HepG2 (cell line): ENCODE data around the gene LAMA5. TPM values are rescaled to one million over a fixed set of nuclear protein-coding genes. Genes with fewer than 3 reads are reported as not detected.
A peak's percentile ranks its signal among the peaks of the same experiment; 100 is the strongest.

Source experiments
- ATAC-seq: fragments of 200-7000 bp; cut with Tn5 transposase; 3 replicates; pipeline ENCODE4 v1.9.1; 2020; ENCODE audit warnings: mild to moderate bottlenecking, moderate library complexity
- BruUV-seq: library from RNA; stranded (reverse); fragments of 400-500 nt; replicated peaks from 2 replicates; lab custom pipeline; 2021; lab: Mats Ljungman, UMichigan
- CTCF ChIA-PET: fragments of 300-600 bp; formaldehyde crosslinking; extraction: SDS; loops from one replicate; lab custom pipeline; 2021; ENCODE audit warnings: low total read pairs, inconsistent platforms, low intra/inter-chr PET ratio; lab: Yijun Ruan, JAX
- POLR2A ChIA-PET: fragments of 350-600 bp; sonication (Branson Sonifier 250); formaldehyde crosslinking; loops from one replicate; lab custom pipeline; 2020; ENCODE audit warnings: antibody characterized with exemption, inconsistent platforms; lab: Yijun Ruan, JAX
- DNase-seq: peaks from one replicate; pipeline ENCODE4 v3.0.0-alpha.2; 2015; ENCODE audit warnings: low spot score
- FAIRE-seq: peaks from 3 replicates; lab custom pipeline; 2011; peaks lifted over from hg19 to GRCh38; lab: Jason Lieb, UNC
- H2AFZ ChIP-seq: one replicate; pipeline ENCODE4 v1.6.1; 2011; ENCODE audit warnings: low read length, inconsistent platforms
- H3K27ac ChIP-seq: fragments of 300-600 bp; 3 replicates; pipeline ENCODE4 v1.8.0; 2011; ENCODE audit warnings: mixed run types, mild to moderate bottlenecking, mixed read lengths, low read length, inconsistent platforms; ENCODE audit not compliant: insufficient read depth; ENCODE audit errors: extremely low read length
- H3K27me3 ChIP-seq, 2 experiments: fragments of 200-600 bp in 1 of 2; 2 replicates in 1 of 2; 3 replicates in 1 of 2; pipeline versions ENCODE4 v1.6.0 to v1.8.0; 2011; ENCODE audit warnings: low read length in 2 of 2, mild to moderate bottlenecking in 2 of 2, moderate library complexity in 2 of 2, inconsistent platforms in 1 of 2; ENCODE audit not compliant: insufficient read depth in 2 of 2, control insufficient read depth in 1 of 2
- H3K36me3 ChIP-seq, 2 experiments: fragments of 200-600 bp in 1 of 2; replicated peaks in 1 of 2; 2 replicates in 1 of 2; 3 replicates in 1 of 2; pipeline versions ENCODE4 v1.5.1 to v1.8.0; 2011; ENCODE audit warnings: low read length in 2 of 2, inconsistent platforms in 1 of 2; ENCODE audit not compliant: insufficient read depth in 2 of 2, control insufficient read depth in 1 of 2
- H3K4me1 ChIP-seq: 2 replicates; pipeline ENCODE4 v1.5.1; 2012; ENCODE audit warnings: low read length, inconsistent platforms; ENCODE audit not compliant: insufficient read depth
- H3K4me2 ChIP-seq: 2 replicates; pipeline ENCODE4 v1.6.0; 2011; ENCODE audit warnings: low read depth, low read length, inconsistent platforms
- H3K4me3 ChIP-seq, 3 experiments: fragments of 200-600 bp in 1 of 3; sonication (generic), shearing (Covaris generic) in 1 of 3; replicated peaks in 1 of 3; 2 replicates each; pipeline ENCODE4 v1.5.1; 2011 to 2016; ENCODE audit warnings: low read length in 3 of 3, inconsistent platforms in 2 of 3, low read depth in 2 of 3, mild to moderate bottlenecking in 2 of 3, control low read depth in 1 of 3, mixed read lengths in 1 of 3; ENCODE audit not compliant: insufficient read depth in 1 of 3
- H3K79me2 ChIP-seq: one replicate; pipeline ENCODE4 v1.6.1; 2011; ENCODE audit warnings: low read length, inconsistent platforms; ENCODE audit not compliant: insufficient read depth
- H3K9ac ChIP-seq: 2 replicates; pipeline ENCODE4 v1.6.0; 2011; ENCODE audit warnings: mild to moderate bottlenecking, low read depth, low read length, inconsistent platforms; ENCODE audit not compliant: insufficient read depth
- H3K9me3 ChIP-seq: 2 replicates; pipeline ENCODE4 v1.5.1; 2012; ENCODE audit warnings: mild to moderate bottlenecking, low read length
- H4K20me1 ChIP-seq: 2 replicates; pipeline ENCODE4 v1.6.0; 2011; ENCODE audit warnings: inconsistent platforms, mild to moderate bottlenecking, low read length, moderate library complexity; ENCODE audit not compliant: insufficient read depth
- AGO2 ChIP-seq: fragments of 200-400 bp; formaldehyde crosslinking; optimal IDR thresholded peaks from 2 replicates; pipeline ENCODE3; 2017; ENCODE audit warnings: mild to moderate bottlenecking, low read depth, low read length, moderate library complexity
- HHEX ChIP-seq: IDR thresholded peaks from 2 replicates; pipeline ENCODE4 v1.6.1; 2016; ENCODE audit warnings: control low read depth
- RBFOX2 ChIP-seq: fragments of 200-400 bp; formaldehyde crosslinking; IDR thresholded peaks from 2 replicates; pipeline ENCODE4 v1.6.1; 2017; ENCODE audit warnings: low read depth, mild to moderate bottlenecking, low read length
- ZNF737 ChIP-seq: sonication (generic); formaldehyde crosslinking; IDR thresholded peaks from 2 replicates; pipeline ENCODE4 v1.5.0; 2020; ENCODE audit warnings: missing genetic modification reagents, mild to moderate bottlenecking, borderline replicate concordance
- ZNF770 ChIP-seq: sonication (generic); formaldehyde crosslinking; IDR thresholded peaks from 2 replicates; pipeline ENCODE4 v1.5.0; 2020; ENCODE audit warnings: mild to moderate bottlenecking, missing genetic modification reagents
- WGBS: methylation state at CpG from one replicate; pipeline ENCODE4 v1.1.6; 2017; ENCODE audit warnings: low lambda C conversion rate; 5-methylcytosine and 5-hydroxymethylcytosine counted together
- in situ Hi-C: cut with HindIII; loops from 2 replicates; pipeline ENCODE4 v1.10.0; 2017; ENCODE audit warnings: low pct_unique_long_range_greater_than_20kb; ENCODE audit not compliant: extremely low pct_ligation_motif_present
- intact Hi-C: fragments of 100-400 bp; cut with micrococcal nuclease; formaldehyde crosslinking; loops from one replicate; pipeline ENCODE4 v1.10.0; 2022; ENCODE audit not compliant: unreplicated experiment
- polyA plus RNA-seq, 8 experiments: library from polyadenylated mRNA; depleted of rRNA in 3 of 8; stranded (reverse) in 7 of 8; unstranded in 1 of 8; fragments of >200 nt; fragmentation: Illumina TruSeq in 4 of 8; extraction: Trizol in 4 of 8; gene quantifications; 2 replicates each; pipeline versions ENCODE4 v1.2.1 to v1.2.3, GENCODE V29; 2011 to 2016; ENCODE audit warnings: low read depth in 4 of 8, missing spikeins in 1 of 8, mixed read lengths in 1 of 8; ENCODE audit not compliant: insufficient read depth in 1 of 8
- total RNA-seq, 5 experiments: library from RNA; depleted of rRNA; stranded (reverse); fragments of >200 nt; fragmentation: Illumina TruSeq; extraction: Trizol; gene quantifications; 2 replicates each; pipeline ENCODE4 v1.2.3, GENCODE V29; 2016; ENCODE audit warnings: low read depth in 1 of 5

Gene LAMA5
- total and polyA plus RNA-seq, 2 of the 13 experiments (the other 11 are each of a cell fraction or from before 2014, with no cell fraction given) = 21.0 to 44.7 TPM

DNA sequence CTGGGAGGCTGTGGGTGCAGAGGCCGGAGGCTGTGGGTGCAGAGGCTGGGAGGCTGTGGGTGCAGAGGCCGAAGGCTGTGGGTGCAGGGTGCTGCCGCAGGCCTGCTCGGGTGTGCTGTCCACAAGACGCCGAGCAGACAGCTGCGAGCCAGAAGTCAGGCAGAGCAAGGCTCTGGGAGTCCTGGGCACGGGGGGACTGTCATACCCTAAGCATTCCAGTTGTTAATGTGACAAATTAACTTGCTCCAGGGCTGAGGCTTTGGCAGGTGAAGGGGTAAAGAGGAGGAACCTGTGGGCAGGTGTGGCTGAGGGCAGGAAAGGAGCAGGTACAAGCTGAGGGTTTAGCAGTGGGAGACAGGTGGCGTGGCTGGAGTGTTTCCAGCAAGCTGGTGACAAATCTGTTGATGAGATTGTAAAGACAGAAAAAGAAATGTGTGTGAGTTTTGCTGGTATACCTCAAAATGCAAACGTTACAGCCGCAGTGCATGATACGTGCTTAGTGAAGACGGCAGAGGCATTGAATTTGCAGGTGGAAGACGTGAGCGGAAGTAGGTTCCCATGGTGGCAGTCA is 78.5 kb downstream of the LAMA5 start:
- WGBS = 95% methylated on average over 15 of the region's 15 CpGs
- Histone ChIP-seq H3K27ac (no peak overlapping the region), H2AFZ (no peak overlapping the region), H3K4me3 (no peak overlapping the region), H3K9ac (no peak overlapping the region), H3K27me3 (no peaks in the 10 kb centered on the region), H3K79me2 (no peaks in the 10 kb centered on the region), H3K36me3 (peaks cover 39 to 66% of the 10 kb centered on the region in 2 experiments), H3K4me2 (no peak overlapping the region), H3K4me1 (no peaks in the 10 kb centered on the region), H4K20me1 (no peaks in the 10 kb centered on the region), H3K9me3 (no peaks in the 10 kb centered on the region)
- in situ Hi-C loops = no loop called here
- DNase-seq (no peak), FAIRE-seq (no peak), ATAC-seq (no peak)
- intact Hi-C loops = no loop called here
- ChIA-PET CTCF (no interaction called here), POLR2A (no interaction called here)
- no TSS peak for BruUV-seq
- TF ChIP-seq ZNF770 (CRISPR knock-in tag) = peak; percentile 73; the same call in 1 of the 2 replicates
- TF ChIP-seq ZNF737 (CRISPR knock-in tag) = no peak

- H3K4me1 ChIP-seq = no peaks in the 10 kb centered on the region
- in situ Hi-C loops (no loop called here), intact Hi-C loops (no loop called here)
- TF ChIP-seq HHEX (CRISPR knock-in tag) = no peak
- peak; percentile 77 for TF ChIP-seq AGO2
- TF ChIP-seq ZNF770 (CRISPR knock-in tag) = peak; percentile 87; the same call in 1 of the 2 replicates
- no peak for TF ChIP-seq RBFOX2
- no peaks in the 10 kb centered on the region for H3K27me3 ChIP-seq
- H3K9ac ChIP-seq = no peak overlapping the region
- FAIRE-seq (no peak), ATAC-seq (no peak), DNase-seq (no peak)
- ChIA-PET CTCF (no interaction called here), POLR2A (no interaction called here)
- no peak overlapping the region for H2AFZ ChIP-seq
- no peaks in the 10 kb centered on the region for H3K79me2 ChIP-seq
- H3K4me2 ChIP-seq = no peak overlapping the region
- no TSS peak for BruUV-seq
- H4K20me1 ChIP-seq = no peaks in the 10 kb centered on the region
- H3K9me3 ChIP-seq = no peaks in the 10 kb centered on the region
- WGBS = 96% methylated on average over 12 of the region's 12 CpGs
- no peak overlapping the region for H3K27ac ChIP-seq
- no peak overlapping the region for H3K4me3 ChIP-seq
- peaks cover 42 to 68% of the 10 kb centered on the region in 2 experiments for H3K36me3 ChIP-seq
Observed at GRCh38 chr20:62287759-62288534, 79.2 kb downstream of the LAMA5 start.
